ENCODE data around the gene DNAJC24. TPM values are rescaled to one million over a fixed set of nuclear protein-coding genes. Genes with fewer than 3 reads are reported as not detected.
A peak's percentile ranks its signal among the peaks of the same experiment; 100 is the strongest.

DNAJC24 gene
- total and polyA plus RNA-seq, 9 of the 15 experiments (the other 6 are each of a cell fraction or from before 2014, with no cell fraction given): 12.2 to 31.9 (median 16.9) TPM

DNA sequence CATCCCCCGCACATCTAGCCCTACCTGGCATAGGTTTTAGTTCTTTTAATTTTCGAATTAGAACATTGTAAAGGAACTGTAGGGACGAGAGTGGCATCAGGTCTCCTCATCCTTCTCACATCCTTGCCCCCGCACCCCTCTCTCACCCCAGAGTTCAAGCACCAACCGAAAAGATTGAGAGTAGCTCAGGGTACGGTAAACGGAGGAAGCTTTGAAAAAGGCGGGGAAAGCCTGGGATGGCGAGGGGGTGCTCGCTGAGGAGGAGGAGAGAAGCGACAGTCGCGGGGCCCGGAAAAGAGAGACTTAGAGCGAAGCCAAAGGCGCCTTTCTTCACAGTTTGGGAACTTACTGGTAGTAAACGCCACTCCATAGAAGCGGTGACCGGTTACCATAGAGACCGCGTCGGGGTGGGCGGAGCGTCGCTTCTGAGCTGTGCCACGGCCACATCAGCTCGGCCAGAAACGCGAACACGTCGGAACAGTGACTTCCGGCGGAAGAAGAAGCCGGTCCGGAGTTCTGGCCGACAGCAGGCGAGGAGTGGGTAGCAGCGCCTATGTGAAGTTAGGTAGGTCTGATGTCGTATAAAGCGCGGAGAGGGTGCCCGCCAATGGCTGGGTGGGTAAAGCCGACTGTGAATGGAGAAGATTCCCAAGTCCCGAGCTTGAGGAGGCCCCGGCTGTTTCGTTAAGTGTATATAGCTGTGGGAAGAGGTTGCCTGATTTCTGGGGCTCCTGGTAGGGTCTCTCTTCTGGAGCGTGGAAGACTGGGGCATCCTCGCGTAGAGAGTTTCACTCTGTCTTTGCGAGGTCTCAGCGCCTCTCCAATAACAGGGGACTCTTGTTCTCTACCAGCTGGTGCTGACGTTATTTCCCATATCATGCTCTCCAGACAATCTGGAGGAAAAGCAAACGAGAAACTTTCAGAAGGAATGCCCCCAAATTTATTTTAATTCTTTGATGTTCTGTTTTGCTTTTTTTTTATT lies at the start of gene DNAJC24, which contains the start of gene DCDC1 (continued):
- TF ChIP-seq TEAD4 (IDR thresholded peaks at IDR 0.05; ENCODE audit: low read length) (0 out of 2 replicates have a peak, but pooled peaks have one; percentile 22), TEAD4 (CRISPR knock-in tag; IDR thresholded peaks at IDR 0.05; ENCODE audit: borderline replicate concordance) (no peak), NFXL1 (CRISPR knock-in tag; IDR thresholded peaks at IDR 0.05) (no peak), ZNF707 (CRISPR knock-in tag; conservative IDR thresholded peaks at IDR 0.05) (no peak), ZNF398 (CRISPR knock-in tag; IDR thresholded peaks at IDR 0.05) (no peak), RFX5 (IDR thresholded peaks at IDR 0.05; ENCODE audit: low read depth, low read length) (no peak), RAD21 (CRISPR knock-in tag; conservative IDR thresholded peaks at IDR 0.05 in 1 of 2, IDR thresholded peaks at IDR 0.05 in 1 of 2) (no peak), ATF3 (IDR thresholded peaks at IDR 0.05) (no peak), ATF3 (CRISPR knock-in tag; conservative IDR thresholded peaks at IDR 0.05) (no peak), JUND (IDR thresholded peaks at IDR 0.05; ENCODE audit: borderline replicate concordance, low read depth, low read length) (peak; percentile 64), JUND (tag; IDR thresholded peaks at IDR 0.05; ENCODE audit: borderline replicate concordance, low read depth, low read length) (peak; percentile 46; the same call in 1 of the 3 replicates), TFAM (CRISPR knock-in tag; conservative IDR thresholded peaks at IDR 0.05) (no peak), PHB (CRISPR knock-in tag; IDR thresholded peaks at IDR 0.05) (no peak), ZNF280B (CRISPR knock-in tag; IDR thresholded peaks at IDR 0.05) (no peak), RBM34 (IDR thresholded peaks at IDR 0.05; ENCODE audit: borderline replicate concordance, insufficient read depth, low read length) (no peak), FOXK1 (CRISPR knock-in tag; IDR thresholded peaks at IDR 0.05; ENCODE audit: borderline replicate concordance) (0 out of 2 replicates have a peak, but pooled peaks have one; percentile 21), SMARCA5 (IDR thresholded peaks at IDR 0.05) (no peak), SIN3A (IDR thresholded peaks at IDR 0.05; ENCODE audit: borderline replicate concordance in 2 of 2, control insufficient read depth in 1 of 2, low read depth in 2 of 2, low read length in 2 of 2) (peak; percentile 55 to 91; a peak in 3 of 4 replicates), HDGF (IDR thresholded peaks at IDR 0.05) (no peak), KLF6 (CRISPR knock-in tag; IDR thresholded peaks at IDR 0.05; ENCODE audit: borderline replicate concordance) (no peak), TRIM28 (IDR thresholded peaks at IDR 0.05) (no peak), U2AF1 (optimal IDR thresholded peaks at IDR 0.05; ENCODE audit: low read depth, low read length) (no peak), BDP1 (IDR thresholded peaks at IDR 0.05; ENCODE audit: insufficient read depth, insufficient read length) (no peak), ZNF239 (CRISPR knock-in tag; IDR thresholded peaks at IDR 0.05) (no peak), SP1 (CRISPR knock-in tag; IDR thresholded peaks at IDR 0.05) (peak; percentile 81)

Measured in K562 (cell line).